Left lung (tissue), 10 donors: ENCODE results near the gene SELENOS. TPM values are rescaled to one million over a fixed set of nuclear protein-coding genes. Genes with fewer than 3 reads are reported as not detected.

Experiments
- ATAC-seq: fragments of 200-7000 bp; cut with Tn5 transposase; one replicate; pipeline ENCODE4 v1.9.1; 2020; ENCODE audit warnings: moderate library complexity
- DNase-seq, 4 donors: peaks; one replicate each; pipeline ENCODE4 v3.0.0-alpha.2; 2013 to 2020
- H3K27ac ChIP-seq, 2 donors: fragments of 200-600 bp; sonication (generic) in 1 of 2; one replicate each; pipeline versions ENCODE4 v1.5.0 to v1.8.0; 2020 to 2021
- H3K27me3 ChIP-seq, 2 donors: fragments of 200-600 bp; sonication (generic) in 1 of 2; one replicate each; pipeline versions ENCODE4 v1.5.0 to v1.8.0; 2020 to 2021
- H3K36me3 ChIP-seq, 2 donors: fragments of 200-600 bp; sonication (generic) in 1 of 2; one replicate each; pipeline versions ENCODE4 v1.5.0 to v1.8.0; 2020 to 2021
- H3K4me1 ChIP-seq, 2 donors: fragments of 200-600 bp; one replicate each; pipeline ENCODE4 v1.8.0; 2021
- H3K4me3 ChIP-seq, 2 donors: fragments of 200-600 bp; sonication (generic) in 1 of 2; one replicate each; pipeline versions ENCODE4 v1.5.0 to v1.8.0; 2020 to 2021; ENCODE audit warnings: mild to moderate bottlenecking in 1 of 2
- H3K9me3 ChIP-seq, 2 donors: fragments of 200-600 bp; sonication (generic) in 1 of 2; one replicate each; pipeline versions ENCODE4 v1.5.0 to v1.8.0; 2020 to 2021
- intact Hi-C, 2 donors: fragments of 100-400 bp; cut with DNase I; formaldehyde crosslinking; loops; one replicate each; pipeline versions ENCODE4 v1.11.2 to v1.14.2; 2022
- polyA plus RNA-seq, 6 donors: library from polyadenylated mRNA; unstranded; fragments of 120-200 nt; gene quantifications; one replicate each; pipeline ENCODE4 v1.2.1, GENCODE V29; 2013; ENCODE audit not compliant: insufficient read length in 6 of 6
- total RNA-seq, 2 donors: library from RNA; stranded (reverse); fragmentation: NEBNext Ultra II Directional; extraction: Animal tissue kit (Norgen Biotek cat#: 25700); gene quantifications; one replicate each; pipeline ENCODE4 v1.2.1, GENCODE V29; 2021
- TF ChIP-seq, protein P1 (sequence below), 2 donors: fragments of 200-600 bp; sonication (generic) in 1 of 2; IDR thresholded peaks; one replicate each; pipeline versions ENCODE4 v1.5.0 to v1.8.0; 2021; ENCODE audit warnings: antibody characterized with exemption in 2 of 2
- donor health status: DM: no; HTN: yes; CAD: no.
- donor health status: DM: no; HTN: no; CAD: no.

Gene SELENOS
- total and polyA plus RNA-seq, 8 donors = 43.7 to 78.7 (median 49.0) TPM

DNA sequence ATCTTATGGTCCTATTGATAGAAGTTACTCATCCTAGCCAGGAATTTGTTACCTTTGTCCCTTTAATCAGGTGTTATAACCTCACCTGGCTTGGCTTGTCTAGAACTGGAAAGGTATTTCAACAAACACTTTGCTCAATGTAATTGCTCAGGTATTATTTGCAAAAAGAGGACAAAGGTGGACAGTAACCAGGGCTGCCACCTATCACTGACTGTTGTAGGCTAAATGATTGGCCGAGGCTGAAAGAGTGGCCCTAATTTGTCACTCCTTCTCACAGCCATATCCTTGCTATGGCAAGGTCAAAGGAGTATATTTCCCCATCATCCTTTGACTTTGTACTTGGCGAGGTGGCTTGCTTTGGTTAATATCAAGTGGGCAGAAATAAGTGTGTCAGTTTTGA is 2.7 kb upstream of the SELENOS start:
- no peak for ATAC-seq
- Histone ChIP-seq H3K27ac (no peak overlapping the region), H3K27me3 (no peaks in the 10 kb centered on the region), H3K4me1 (peaks cover 0 to 19% of the 10 kb centered on the region in 2 donors), H3K36me3 (peaks cover 0 to 61% of the 10 kb centered on the region in 2 donors), H3K4me3 (no peak overlapping the region), H3K9me3 (no peaks in the 10 kb centered on the region)
- intact Hi-C loops = no loop called here
- DNase-seq = no peak
- TF ChIP-seq, protein P1, sequence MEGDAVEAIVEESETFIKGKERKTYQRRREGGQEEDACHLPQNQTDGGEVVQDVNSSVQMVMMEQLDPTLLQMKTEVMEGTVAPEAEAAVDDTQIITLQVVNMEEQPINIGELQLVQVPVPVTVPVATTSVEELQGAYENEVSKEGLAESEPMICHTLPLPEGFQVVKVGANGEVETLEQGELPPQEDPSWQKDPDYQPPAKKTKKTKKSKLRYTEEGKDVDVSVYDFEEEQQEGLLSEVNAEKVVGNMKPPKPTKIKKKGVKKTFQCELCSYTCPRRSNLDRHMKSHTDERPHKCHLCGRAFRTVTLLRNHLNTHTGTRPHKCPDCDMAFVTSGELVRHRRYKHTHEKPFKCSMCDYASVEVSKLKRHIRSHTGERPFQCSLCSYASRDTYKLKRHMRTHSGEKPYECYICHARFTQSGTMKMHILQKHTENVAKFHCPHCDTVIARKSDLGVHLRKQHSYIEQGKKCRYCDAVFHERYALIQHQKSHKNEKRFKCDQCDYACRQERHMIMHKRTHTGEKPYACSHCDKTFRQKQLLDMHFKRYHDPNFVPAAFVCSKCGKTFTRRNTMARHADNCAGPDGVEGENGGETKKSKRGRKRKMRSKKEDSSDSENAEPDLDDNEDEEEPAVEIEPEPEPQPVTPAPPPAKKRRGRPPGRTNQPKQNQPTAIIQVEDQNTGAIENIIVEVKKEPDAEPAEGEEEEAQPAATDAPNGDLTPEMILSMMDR (IDR thresholded peaks at IDR 0.05) = no peak

DNA sequence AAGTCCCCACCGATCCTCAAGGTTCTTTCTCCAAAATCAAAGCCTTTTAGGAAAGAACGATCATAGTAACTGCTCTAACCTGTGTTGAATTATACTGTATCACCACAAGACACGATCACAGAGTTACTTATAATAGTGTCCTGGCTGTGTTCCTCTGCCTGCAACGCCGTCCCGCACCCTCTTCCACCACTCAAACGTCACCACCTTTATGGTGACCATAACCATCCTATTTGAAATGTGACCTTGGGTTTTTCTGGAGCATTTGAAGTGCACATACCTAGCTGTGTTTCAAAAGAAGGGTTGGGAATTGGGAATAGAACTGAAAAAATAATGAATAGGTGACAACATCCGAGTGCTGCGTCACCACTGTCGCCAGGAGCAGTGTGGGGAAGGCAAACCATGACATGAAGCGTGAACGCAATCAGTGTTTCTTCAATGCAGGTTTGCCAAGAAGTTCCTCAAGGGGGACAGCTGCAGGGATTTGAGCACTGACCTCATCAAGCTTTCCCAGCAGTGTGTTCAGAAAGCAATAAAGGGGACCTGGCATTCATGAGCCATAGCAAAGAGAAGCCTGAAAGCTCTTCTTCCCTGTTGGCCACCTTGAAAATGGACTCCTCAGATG is 769 bp upstream of the SELENOS start:
- DNase-seq (no peak), ATAC-seq (no peak)
- Histone ChIP-seq H3K27ac (peak overlapping the region in 1 of 2 donors; percentile 92), H3K4me1 (peaks cover 0 to 21% of the 10 kb centered on the region in 2 donors), H3K27me3 (no peaks in the 10 kb centered on the region), H3K4me3 (peak overlapping the region; percentile 88 to 89), H3K36me3 (peaks cover 3 to 61% of the 10 kb centered on the region in 2 donors), H3K9me3 (no peaks in the 10 kb centered on the region)
- intact Hi-C loops = no loop called here
- TF ChIP-seq, protein P1 (IDR thresholded peaks at IDR 0.05) = no peak

DNA sequence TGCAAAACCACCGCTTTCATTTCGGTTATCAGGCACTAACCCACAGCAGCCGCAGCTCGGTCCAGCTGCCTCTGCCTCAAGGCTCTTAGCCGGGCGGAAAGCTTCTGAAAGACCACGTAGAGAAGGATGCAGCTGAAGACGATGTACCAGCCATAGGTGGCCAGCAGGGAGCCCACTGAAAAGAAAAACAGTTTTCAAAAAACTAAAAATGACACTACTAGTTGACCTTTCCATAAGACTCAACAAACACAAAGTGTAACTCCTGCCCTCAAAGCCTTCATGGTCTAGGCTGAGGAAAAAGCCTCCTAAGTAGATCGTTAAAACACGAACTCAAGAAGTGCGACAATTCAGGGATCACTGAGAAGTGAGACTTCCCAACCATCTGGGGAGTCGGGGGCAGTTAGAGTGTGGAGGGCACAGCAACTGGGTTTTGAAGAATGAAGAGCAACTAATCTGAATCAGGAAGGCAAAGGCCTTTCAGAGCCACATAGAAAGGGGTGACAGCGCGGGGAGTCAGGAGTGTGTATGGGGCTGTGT is 716 bp downstream of the SELENOS start:
- Histone ChIP-seq H3K9me3 (no peaks in the 10 kb centered on the region), H3K27ac (peak overlapping the region; percentile 80 to 92), H3K4me3 (peak overlapping the region; percentile 88 to 89), H3K4me1 (peaks cover 0 to 21% of the 10 kb centered on the region in 2 donors), H3K27me3 (no peaks in the 10 kb centered on the region), H3K36me3 (peaks cover 6 to 61% of the 10 kb centered on the region in 2 donors)
- ATAC-seq (peak; percentile 10), DNase-seq (no peak)
- TF ChIP-seq, protein P1 (IDR thresholded peaks at IDR 0.05) = peak in 1 of 2 donors; percentile 11
- intact Hi-C loops = no loop called here

DNA sequence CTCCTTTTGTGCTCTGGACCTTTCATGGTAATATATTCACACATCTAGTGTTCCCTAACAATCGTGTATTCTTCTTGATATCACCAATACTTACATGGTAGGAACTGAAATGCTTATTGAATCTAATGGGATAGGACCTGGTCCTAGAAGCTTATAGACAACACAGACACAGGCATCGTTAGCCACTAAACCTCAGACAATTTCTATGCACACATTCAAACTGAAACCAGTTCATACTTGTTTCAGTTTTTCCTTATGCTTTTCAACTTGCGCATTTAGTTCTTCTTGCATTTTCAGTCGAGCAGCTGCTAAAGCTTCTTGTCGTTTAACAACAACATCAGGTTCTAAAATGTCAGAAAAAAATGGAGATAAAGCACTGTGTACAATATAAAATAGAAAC is 2.3 kb downstream of the SELENOS start:
- H3K4me3 ChIP-seq = no peak overlapping the region
- intact Hi-C loops = no loop called here
- H3K27me3 ChIP-seq = no peaks in the 10 kb centered on the region
- H3K4me1 ChIP-seq = peaks cover 0 to 21% of the 10 kb centered on the region in 2 donors
- peaks cover 6 to 61% of the 10 kb centered on the region in 2 donors for H3K36me3 ChIP-seq
- no peak for DNase-seq
- H3K9me3 ChIP-seq = no peaks in the 10 kb centered on the region
- TF ChIP-seq, protein P1 (IDR thresholded peaks at IDR 0.05) = no peak
- ATAC-seq = no peak
- no peak overlapping the region for H3K27ac ChIP-seq

DNA sequence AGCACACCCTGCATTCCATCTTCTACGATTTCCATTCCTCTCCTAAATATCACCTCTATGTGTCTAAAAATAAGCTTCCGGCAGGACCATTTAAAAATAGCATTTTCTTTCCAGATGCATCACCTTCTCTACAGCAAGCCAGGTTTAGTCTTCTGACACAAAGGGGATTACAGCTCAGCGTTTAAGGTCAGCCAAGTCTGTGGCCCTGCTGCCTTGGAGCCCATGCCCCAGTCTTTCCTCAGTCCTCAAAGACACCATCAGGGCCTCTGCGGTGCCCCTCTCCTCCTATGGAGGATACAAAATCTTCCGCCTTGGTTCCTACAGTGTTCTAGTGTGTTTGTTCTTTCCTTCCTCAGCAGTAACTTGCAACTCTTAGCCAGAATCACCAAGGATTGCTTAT is 3.8 kb downstream of the SELENOS start:
- Histone ChIP-seq H3K27ac (no peak overlapping the region), H3K27me3 (no peaks in the 10 kb centered on the region), H3K4me3 (no peak overlapping the region), H3K36me3 (peaks cover 6 to 71% of the 10 kb centered on the region in 2 donors), H3K9me3 (no peaks in the 10 kb centered on the region), H3K4me1 (peaks cover 0 to 21% of the 10 kb centered on the region in 2 donors)
- ATAC-seq = no peak
- no peak for DNase-seq
- TF ChIP-seq, protein P1 (IDR thresholded peaks at IDR 0.05) = no peak
- intact Hi-C loops = no loop called here
